Sigmoid colon (tissue), 4 donors: Measurements from ENCODE around the gene HSDL1.

Experiments used
- POLR2A ChIP-seq, 2 donors: fragments of 450-650 bp; IDR thresholded peaks; one replicate each; pipeline ENCODE4 v1.6.1; 2016; ENCODE audit warnings: antibody characterized with exemption in 2 of 2, mild to moderate bottlenecking in 2 of 2, moderate library complexity in 2 of 2
- POLR2AphosphoS5 ChIP-seq, 4 donors: sonication (generic); formaldehyde crosslinking; IDR thresholded peaks; one replicate each; pipeline ENCODE4 v1.6.1; 2017; ENCODE audit warnings: antibody characterized with exemption in 4 of 4
- TF ChIP-seq, protein P1 (sequence below), 4 experiments: fragments of 450-650 bp in 3 of 4; fragments of 200-600 bp in 1 of 4; IDR thresholded peaks; one replicate each; pipeline ENCODE4 v1.5.1; 2016 to 2019; ENCODE audit warnings: antibody characterized with exemption in 4 of 4, mild to moderate bottlenecking in 3 of 4, moderate library complexity in 2 of 4

DNA sequence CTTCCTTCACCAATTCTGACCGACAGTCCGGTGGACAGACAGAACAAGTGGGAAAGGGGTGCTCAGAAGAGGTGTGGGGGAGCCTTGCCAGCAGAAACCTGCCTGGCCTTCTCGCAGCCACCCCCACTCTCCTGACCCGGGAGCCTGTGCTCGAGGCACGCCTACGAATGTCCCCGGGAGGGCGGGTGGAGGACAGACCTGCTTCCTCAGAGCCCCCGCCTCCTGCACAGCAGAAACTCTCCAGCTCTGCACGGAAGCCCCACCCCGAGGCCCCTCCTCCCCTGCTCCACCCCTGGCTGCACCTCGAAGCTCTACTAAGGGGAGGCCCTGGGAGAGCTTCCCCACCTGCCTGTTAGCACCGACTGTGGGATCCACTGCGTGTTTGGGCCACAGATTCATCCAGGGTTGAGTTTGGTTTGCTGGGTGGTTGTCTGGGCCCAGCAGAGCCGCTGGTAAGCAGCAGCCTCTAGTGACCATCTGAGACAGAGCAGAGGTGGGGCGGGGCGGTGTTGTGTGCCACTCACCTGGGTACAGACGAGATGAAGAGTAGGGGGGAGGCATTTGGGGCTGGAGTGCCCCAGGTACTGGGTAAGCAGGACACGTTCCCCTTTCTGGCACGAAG, 35.7 kb upstream of the HSDL1 start:
- TF ChIP-seq, protein P1, sequence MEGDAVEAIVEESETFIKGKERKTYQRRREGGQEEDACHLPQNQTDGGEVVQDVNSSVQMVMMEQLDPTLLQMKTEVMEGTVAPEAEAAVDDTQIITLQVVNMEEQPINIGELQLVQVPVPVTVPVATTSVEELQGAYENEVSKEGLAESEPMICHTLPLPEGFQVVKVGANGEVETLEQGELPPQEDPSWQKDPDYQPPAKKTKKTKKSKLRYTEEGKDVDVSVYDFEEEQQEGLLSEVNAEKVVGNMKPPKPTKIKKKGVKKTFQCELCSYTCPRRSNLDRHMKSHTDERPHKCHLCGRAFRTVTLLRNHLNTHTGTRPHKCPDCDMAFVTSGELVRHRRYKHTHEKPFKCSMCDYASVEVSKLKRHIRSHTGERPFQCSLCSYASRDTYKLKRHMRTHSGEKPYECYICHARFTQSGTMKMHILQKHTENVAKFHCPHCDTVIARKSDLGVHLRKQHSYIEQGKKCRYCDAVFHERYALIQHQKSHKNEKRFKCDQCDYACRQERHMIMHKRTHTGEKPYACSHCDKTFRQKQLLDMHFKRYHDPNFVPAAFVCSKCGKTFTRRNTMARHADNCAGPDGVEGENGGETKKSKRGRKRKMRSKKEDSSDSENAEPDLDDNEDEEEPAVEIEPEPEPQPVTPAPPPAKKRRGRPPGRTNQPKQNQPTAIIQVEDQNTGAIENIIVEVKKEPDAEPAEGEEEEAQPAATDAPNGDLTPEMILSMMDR (IDR thresholded peaks at IDR 0.05), result no peak
- TF ChIP-seq POLR2A (IDR thresholded peaks at IDR 0.05) (no peak), POLR2AphosphoS5 (IDR thresholded peaks at IDR 0.05) (no peak)
